ENCODE measurements around the gene USP15.
A peak's percentile ranks its signal among the peaks of the same experiment; 100 is the strongest.

The USP15 gene

GRCh38 chr12:62414180-62414579, 154.0 kb downstream of the USP15 start:
- TF ChIP-seq CTCF (conservative IDR thresholded peaks at IDR 0.05; ENCODE audit: low read depth, low read length), result no peak
- no peak for DNase-seq (ENCODE audit: low read depth)

DNA sequence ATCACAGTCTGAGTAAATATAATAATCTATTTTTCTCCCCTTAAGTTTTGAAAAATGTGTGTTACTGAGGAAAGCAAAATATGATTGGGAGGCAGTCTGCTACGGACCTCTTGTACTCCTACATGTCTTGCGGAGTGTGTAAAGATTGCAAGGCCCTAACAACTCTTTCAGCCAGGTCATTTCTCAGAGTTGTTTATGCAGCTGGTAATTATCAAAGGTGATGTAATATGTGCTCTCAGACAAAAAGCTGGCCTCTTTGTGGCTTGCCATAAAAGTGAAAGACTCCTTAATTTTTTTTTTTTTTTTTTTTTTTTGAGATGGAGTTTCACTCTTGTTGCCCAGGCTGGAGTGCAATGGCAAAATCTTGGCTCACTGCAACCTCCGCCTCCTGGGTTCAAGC, 165.9 kb downstream of the USP15 start:
- DNase-seq (ENCODE audit: low read depth), result no peak
- no peak for TF ChIP-seq CTCF (conservative IDR thresholded peaks at IDR 0.05; ENCODE audit: low read depth, low read length)
- no peak overlapping the region for H3K4me3 ChIP-seq (ENCODE audit: low read length)

More at GRCh38 chr12:62414180-62414579, 154.0 kb downstream of the USP15 start:
- no peak overlapping the region for H3K4me3 ChIP-seq (ENCODE audit: low read length)

- DNase-seq (ENCODE audit: low read depth), result no peak
- H3K4me3 ChIP-seq (ENCODE audit: low read length), result no peak overlapping the region
- no peak for TF ChIP-seq CTCF (conservative IDR thresholded peaks at IDR 0.05; ENCODE audit: low read depth, low read length)
These were observed 169.3 kb downstream of the USP15 start for GRCh38 chr12:62429457-62429856.

GRCh38 chr12:62434494-62435302, 174.5 kb downstream of the USP15 start:
- TF ChIP-seq CTCF (conservative IDR thresholded peaks at IDR 0.05; ENCODE audit: low read depth, low read length), result no peak
- H3K4me3 ChIP-seq (ENCODE audit: low read length), result peak overlapping the region; percentile 54
- DNase-seq (ENCODE audit: low read depth), result no peak

DNA sequence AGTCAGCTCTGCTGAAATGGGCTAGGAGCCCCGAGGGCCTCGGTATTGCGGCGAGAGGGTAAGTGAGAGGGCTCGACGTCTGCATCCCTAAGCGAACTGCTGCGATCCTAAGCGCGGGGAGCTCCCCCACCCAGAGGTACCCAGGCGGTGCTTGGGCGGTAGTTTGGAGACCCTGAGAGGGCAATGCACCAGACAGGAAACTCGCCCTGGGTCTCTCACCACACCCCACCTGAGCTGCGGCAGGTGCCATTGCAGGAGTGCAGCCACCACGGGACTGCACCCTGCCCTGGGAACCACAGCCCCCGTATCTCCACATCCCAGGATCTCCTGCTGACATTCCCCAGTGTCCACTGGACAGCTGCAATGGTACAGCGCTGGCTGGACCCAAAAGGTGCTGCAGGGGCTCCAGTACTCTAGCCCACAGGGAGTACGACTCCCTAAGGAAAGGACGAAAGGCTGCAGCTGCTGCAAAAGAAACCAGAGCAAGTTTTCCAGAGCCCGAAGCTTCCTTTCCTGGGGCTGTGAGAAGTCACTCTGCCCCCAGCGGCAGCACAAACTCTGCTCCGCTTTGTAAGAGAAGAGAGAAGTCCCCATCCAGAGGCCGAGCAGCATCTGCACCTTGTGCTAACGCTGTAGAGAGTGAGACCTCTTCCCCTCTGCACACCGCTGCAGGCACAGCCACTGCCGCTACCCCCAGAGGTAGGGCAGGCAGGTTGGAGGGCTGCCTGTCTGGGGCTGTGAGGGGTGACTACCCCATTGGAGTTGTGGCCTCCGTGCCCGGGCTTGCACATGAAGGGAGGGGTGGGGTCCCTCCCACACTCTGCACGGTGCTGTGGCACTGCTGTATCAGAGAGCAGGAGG, 175.3 kb downstream of the USP15 start:
- peak; percentile 67 for TF ChIP-seq CTCF (conservative IDR thresholded peaks at IDR 0.05; ENCODE audit: low read depth, low read length)
- no peak for DNase-seq (ENCODE audit: low read depth)
- peak overlapping the region; percentile 54 for H3K4me3 ChIP-seq (ENCODE audit: low read length)

DNA sequence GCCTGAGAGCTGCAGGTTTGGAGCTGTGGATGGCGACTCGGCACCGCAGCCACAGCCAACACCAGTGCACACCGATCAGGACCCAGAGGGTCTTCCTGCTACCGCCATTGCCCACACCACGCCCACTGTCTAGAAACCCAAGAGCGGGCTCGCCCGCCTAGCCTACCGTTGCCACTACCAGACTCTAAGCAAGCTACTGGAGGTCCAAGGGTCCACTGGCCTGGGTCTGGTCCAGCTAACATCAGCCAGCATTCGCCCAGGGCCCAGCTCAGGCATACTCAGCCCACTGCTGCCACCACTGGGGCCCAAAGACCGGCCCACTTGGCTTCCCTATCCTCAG, 175.9 kb downstream of the USP15 start:
- no peak for DNase-seq (ENCODE audit: low read depth)
- H3K4me3 ChIP-seq (ENCODE audit: low read length), result peak overlapping the region; percentile 54
- no peak for TF ChIP-seq CTCF (conservative IDR thresholded peaks at IDR 0.05; ENCODE audit: low read depth, low read length)

All from retinal pigment epithelial cell (primary cell).